PC-9 (cell line): Measurements from ENCODE around the gene UROS. TPM values are rescaled to one million over a fixed set of nuclear protein-coding genes. Genes with fewer than 3 reads are reported as not detected.

Experiments
- BruUV-seq: library from RNA; stranded (reverse); fragments of 400-500 nt; replicated peaks from 2 replicates; lab custom pipeline; 2021; lab: Mats Ljungman, UMichigan
- CTCF ChIA-PET: fragments of 300-600 bp; sonication (Branson Sonifier 250); formaldehyde crosslinking; loops from one replicate; lab custom pipeline; 2022; ENCODE audit warnings: antibody characterized with exemption; lab: Charles Lee
- POLR2A ChIA-PET: fragments of 300-600 bp; sonication (Branson Sonifier 250); formaldehyde crosslinking; loops from one replicate; lab custom pipeline; 2022; ENCODE audit warnings: antibody characterized with exemption; ENCODE audit not compliant: unreplicated experiment; lab: Charles Lee
- DNase-seq, 2 experiments: peaks; one replicate each; pipeline versions ENCODE4 v3.0.0 to v3.0.0-alpha.2; 2015 to 2022; ENCODE audit warnings: mixed read lengths in 1 of 2
- H2AFZ ChIP-seq: fragments of 200-600 bp; sonication (generic); 2 replicates; pipeline ENCODE4 v1.8.1; 2017; ENCODE audit warnings: antibody characterized with exemption
- H3F3A ChIP-seq: fragments of 200-600 bp; sonication (generic); 2 replicates; pipeline ENCODE4 v1.8.1; 2017; ENCODE audit warnings: antibody characterized with exemption, mild to moderate bottlenecking, low read depth; ENCODE audit not compliant: insufficient read depth
- H3K27ac ChIP-seq: fragments of 200-600 bp; sonication (generic); 2 replicates; pipeline ENCODE4 v1.6.1; 2016; ENCODE audit warnings: mixed run types
- H3K27me3 ChIP-seq: fragments of 200-600 bp; sonication (generic); 2 replicates; pipeline ENCODE4 v1.6.1; 2016; ENCODE audit warnings: low read depth, mixed run types; ENCODE audit not compliant: insufficient read depth
- H3K36me3 ChIP-seq: fragments of 200-600 bp; sonication (generic); 2 replicates; pipeline ENCODE4 v1.6.1; 2016; ENCODE audit warnings: low read depth, mixed run types
- H3K4me1 ChIP-seq: fragments of 200-600 bp; sonication (generic); replicated peaks from 2 replicates; pipeline ENCODE4 v1.6.1; 2016; ENCODE audit warnings: mixed run types; ENCODE audit not compliant: insufficient read depth
- H3K4me2 ChIP-seq: fragments of 200-600 bp; sonication (generic); 2 replicates; pipeline ENCODE4 v1.6.1; 2017; ENCODE audit warnings: mixed run types
- H3K4me3 ChIP-seq: fragments of 200-600 bp; sonication (generic); 2 replicates; pipeline ENCODE4 v1.6.1; 2016; ENCODE audit warnings: mixed run types
- H3K79me2 ChIP-seq: fragments of 200-600 bp; sonication (generic); 2 replicates; pipeline ENCODE4 v1.6.1; 2017; ENCODE audit warnings: low read depth, mixed run types
- H3K9me2 ChIP-seq: fragments of 200-600 bp; sonication (generic); 2 replicates; pipeline ENCODE4 v1.8.1; 2017; ENCODE audit warnings: mild to moderate bottlenecking; ENCODE audit not compliant: insufficient read depth
- H3K9me3 ChIP-seq: fragments of 200-600 bp; sonication (generic); 2 replicates; pipeline ENCODE4 v1.8.1; 2016; ENCODE audit warnings: low read depth; ENCODE audit not compliant: insufficient read depth
- H4K20me1 ChIP-seq: fragments of 200-600 bp; sonication (generic); 2 replicates; pipeline ENCODE4 v1.8.1; 2017; ENCODE audit not compliant: insufficient read depth
- CTCF ChIP-seq: fragments of 200-600 bp; sonication (generic); conservative IDR thresholded peaks from 2 replicates; pipeline ENCODE4 v1.6.1; 2017; ENCODE audit warnings: mixed run types, antibody characterized with exemption, mild to moderate bottlenecking, moderate library complexity
- EZH2 ChIP-seq: fragments of 200-600 bp; sonication (generic); IDR thresholded peaks from 2 replicates; pipeline ENCODE4 v1.8.0; 2017; ENCODE audit warnings: antibody characterized with exemption, low read depth
- intact Hi-C: fragments of 100-400 bp; cut with micrococcal nuclease; formaldehyde crosslinking; loops from one replicate; pipeline ENCODE4 v1.10.0; 2022; ENCODE audit not compliant: unreplicated experiment
- total RNA-seq: library from RNA; stranded (reverse); gene quantifications from 2 replicates; pipeline ENCODE4 v1.2.3, GENCODE V29; 2021

The UROS gene
- total RNA-seq, 1 experiment from 2014 or later = 35.1 TPM

GRCh38 chr10:125782054-125782453 is 41.0 kb downstream of the UROS start:
- DNase-seq = no peak
- Histone ChIP-seq H3K4me2 (no peak overlapping the region), H2AFZ (no peak overlapping the region), H3K4me1 (no peaks in the 10 kb centered on the region), H3K9me2 (no peaks in the 10 kb centered on the region), H3K79me2 (no peaks in the 10 kb centered on the region), H3K4me3 (no peak overlapping the region), H3K27ac (no peak overlapping the region), H3F3A (no peaks in the 10 kb centered on the region), H3K27me3 (no peaks in the 10 kb centered on the region), H3K36me3 (no peaks in the 10 kb centered on the region), H4K20me1 (no peaks in the 10 kb centered on the region), H3K9me3 (no peaks in the 10 kb centered on the region)
- CTCF ChIA-PET = no interaction called here
- POLR2A ChIA-PET = no interaction called here
- intact Hi-C loops = no loop called here
- TF ChIP-seq CTCF (no peak), EZH2 (no peak)
- no TSS peak for BruUV-seq

- TF ChIP-seq CTCF = no peak
- no peak for TF ChIP-seq EZH2
- no peaks in the 10 kb centered on the region for H3K36me3 ChIP-seq
- H3K9me2 ChIP-seq = no peaks in the 10 kb centered on the region
- no peaks in the 10 kb centered on the region for H3K27me3 ChIP-seq
- H2AFZ ChIP-seq = no peak overlapping the region
- H3K4me3 ChIP-seq = no peak overlapping the region
- DNase-seq = no peak
- POLR2A ChIA-PET = no interaction called here
- H4K20me1 ChIP-seq = no peaks in the 10 kb centered on the region
- no TSS peak for BruUV-seq
- H3F3A ChIP-seq = no peaks in the 10 kb centered on the region
- CTCF ChIA-PET = no interaction called here
- H3K27ac ChIP-seq = no peak overlapping the region
- no peaks in the 10 kb centered on the region for H3K79me2 ChIP-seq
- H3K9me3 ChIP-seq = no peaks in the 10 kb centered on the region
- no peaks in the 10 kb centered on the region for H3K4me1 ChIP-seq
- intact Hi-C loops = no loop called here
- no peak overlapping the region for H3K4me2 ChIP-seq
These were observed 41.7 kb downstream of the UROS start for GRCh38 chr10:125781374-125781773.

GRCh38 chr10:125779403-125780327 is 43.4 kb downstream of the UROS start:
- intact Hi-C loops = no loop called here
- Histone ChIP-seq H3K79me2 (no peaks in the 10 kb centered on the region), H3K36me3 (no peaks in the 10 kb centered on the region), H3K4me1 (no peaks in the 10 kb centered on the region), H3K9me2 (no peaks in the 10 kb centered on the region), H4K20me1 (no peaks in the 10 kb centered on the region), H3K9me3 (no peaks in the 10 kb centered on the region), H3F3A (no peaks in the 10 kb centered on the region), H2AFZ (no peak overlapping the region), H3K27ac (no peak overlapping the region), H3K27me3 (no peaks in the 10 kb centered on the region), H3K4me3 (no peak overlapping the region), H3K4me2 (no peak overlapping the region)
- DNase-seq = no peak
- no TSS peak for BruUV-seq
- CTCF ChIA-PET = no interaction called here
- POLR2A ChIA-PET = no interaction called here
- TF ChIP-seq EZH2 = no peak
